Measurements from ENCODE around the gene CLCC1.

The CLCC1 gene

GRCh38 chr1:108969346-108969745 is 6.1 kb upstream of the CLCC1 start:
- ChIA-PET CTCF (no interaction called here), POLR2A (ENCODE audit: low non-redundant PET) (interaction anchor here (0.6 kb wide), 1 partner anchor 73 kb away, joined by 3 read pairs; the partner anchor contains the start of gene WDR47)
- DNase-seq (ENCODE audit: low spot score): no peak
- no peak for TF ChIP-seq CTCF (conservative IDR thresholded peaks at IDR 0.05; ENCODE audit: low read depth)
- H3K27ac ChIP-seq: no peak overlapping the region

- no peak for TF ChIP-seq CTCF (conservative IDR thresholded peaks at IDR 0.05; ENCODE audit: low read depth)
- ChIA-PET CTCF (interaction anchor here (0.6 kb wide), 1 partner anchor 48 kb away, joined by 3 read pairs; no protein-coding TSS in a partner anchor), POLR2A (ENCODE audit: low non-redundant PET) (interaction anchor here (0.7 kb wide), 1 partner anchor 53 kb away, joined by 4 read pairs; no protein-coding TSS in a partner anchor)
- DNase-seq (ENCODE audit: low spot score): no peak
- H3K27ac ChIP-seq: peak overlapping the region; percentile 97
Observed at GRCh38 chr1:108962681-108963051, 618 bp downstream of the CLCC1 start.

GRCh38 chr1:108961752-108962486 is 1.4 kb downstream of the CLCC1 start:
- no peak for DNase-seq (ENCODE audit: low spot score)
- TF ChIP-seq CTCF (conservative IDR thresholded peaks at IDR 0.05; ENCODE audit: low read depth): no peak
- H3K27ac ChIP-seq: peak overlapping the region; percentile 97
- ChIA-PET POLR2A (ENCODE audit: low non-redundant PET) (interaction anchor here (0.6 to 0.7 kb wide), 2 partner anchors 9 to 138 kb away, joined by 3 read pairs; no protein-coding TSS in a partner anchor), CTCF (no interaction called here)

- CTCF ChIA-PET: no interaction called here
- POLR2A ChIA-PET (ENCODE audit: low non-redundant PET): interaction anchor here (0.6 kb wide), 1 partner anchor 8 kb away, joined by 3 read pairs; no protein-coding TSS in a partner anchor
- TF ChIP-seq CTCF (conservative IDR thresholded peaks at IDR 0.05; ENCODE audit: low read depth): no peak
- no peak for DNase-seq (ENCODE audit: low spot score)
- H3K27ac ChIP-seq: no peak overlapping the region
Observed at GRCh38 chr1:108961198-108961597, 2.1 kb downstream of the CLCC1 start.

GRCh38 chr1:108960719-108961118 is 2.6 kb downstream of the CLCC1 start:
- no peak for TF ChIP-seq CTCF (conservative IDR thresholded peaks at IDR 0.05; ENCODE audit: low read depth)
- ChIA-PET CTCF (no interaction called here), POLR2A (ENCODE audit: low non-redundant PET) (no interaction called here)
- no peak overlapping the region for H3K27ac ChIP-seq
- DNase-seq (ENCODE audit: low spot score): no peak

GRCh38 chr1:108957888-108958287 is 5.4 kb downstream of the CLCC1 start:
- TF ChIP-seq CTCF (conservative IDR thresholded peaks at IDR 0.05; ENCODE audit: low read depth): no peak
- DNase-seq (ENCODE audit: low spot score): no peak
- H3K27ac ChIP-seq: no peak overlapping the region
- ChIA-PET POLR2A (ENCODE audit: low non-redundant PET) (no interaction called here), CTCF (interaction anchor here (0.5 to 0.6 kb wide), 2 partner anchors 17 to 57 kb away, joined by 4 read pairs; no protein-coding TSS in a partner anchor)

Measured in RWPE1 (cell line).